ENCODE measurements around the gene PRKAG2.

The PRKAG2 gene

DNA sequence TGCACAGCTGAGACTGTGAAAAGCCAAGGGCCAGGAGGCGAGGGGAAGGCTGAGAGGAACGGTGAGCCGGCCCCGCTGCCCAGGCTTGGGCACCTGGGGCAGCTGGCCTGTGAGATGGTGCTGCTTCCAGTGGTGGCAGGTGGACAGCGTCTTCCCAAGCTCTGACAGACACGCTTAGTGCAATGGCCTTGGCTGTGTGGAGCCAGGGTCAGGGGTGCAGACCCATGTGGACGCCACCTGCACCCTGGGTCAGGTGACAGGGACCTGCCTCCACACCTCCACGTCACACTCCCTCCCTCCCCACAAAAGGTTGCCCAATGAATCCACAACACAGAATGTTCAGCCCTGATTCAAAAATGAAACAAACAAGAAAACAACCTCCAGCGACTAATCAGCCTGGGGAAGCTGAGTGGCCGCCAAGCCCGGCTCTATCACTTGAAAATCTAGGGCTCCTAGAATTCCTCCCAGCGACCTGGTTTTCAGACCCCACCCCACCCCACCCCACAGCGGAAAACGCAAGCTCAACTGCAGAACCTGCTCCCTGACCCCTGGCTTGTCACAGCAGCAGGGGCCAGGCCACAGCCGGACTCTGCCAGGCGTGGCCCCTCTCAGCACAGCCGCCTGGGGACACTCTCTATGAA, 54.3 kb downstream of the PRKAG2 start:
- Histone ChIP-seq H3K9me3 (ENCODE audit: control insufficient read depth in 2 of 2, low read length in 2 of 2) (no peaks in the 10 kb centered on the region), H3K9ac (ENCODE audit: low read length in 2 of 2) (no peak overlapping the region), H3K4me1 (ENCODE audit: control insufficient read depth, insufficient read depth, low read length) (peaks cover 17% of the 10 kb centered on the region), H3K27ac (ENCODE audit: low read length) (no peak overlapping the region), H3K36me3 (ENCODE audit: control insufficient read depth in 2 of 2, insufficient read depth in 2 of 2, low read length in 2 of 2) (no peaks in the 10 kb centered on the region), H3K4me3 (ENCODE audit: low read length in 2 of 2) (peak overlapping the region in 1 of 2 donors; percentile 35), H3K27me3 (ENCODE audit: control insufficient read depth in 1 of 2, insufficient read depth in 2 of 2, low read length in 2 of 2) (no peaks in the 10 kb centered on the region)

- H3K9ac ChIP-seq (ENCODE audit: low read length in 2 of 2) = no peak overlapping the region
- no peaks in the 10 kb centered on the region for H3K27me3 ChIP-seq (ENCODE audit: control insufficient read depth in 1 of 2, insufficient read depth in 2 of 2, low read length in 2 of 2)
- no peak overlapping the region for H3K4me3 ChIP-seq (ENCODE audit: low read length in 2 of 2)
- no peaks in the 10 kb centered on the region for H3K36me3 ChIP-seq (ENCODE audit: control insufficient read depth in 2 of 2, insufficient read depth in 2 of 2, low read length in 2 of 2)
- no peaks in the 10 kb centered on the region for H3K9me3 ChIP-seq (ENCODE audit: control insufficient read depth in 2 of 2, low read length in 2 of 2)
- no peak overlapping the region for H3K27ac ChIP-seq (ENCODE audit: low read length)
- peaks cover 17% of the 10 kb centered on the region for H3K4me1 ChIP-seq (ENCODE audit: control insufficient read depth, insufficient read depth, low read length)
Observed at GRCh38 chr7:151821806-151822540, 54.9 kb downstream of the PRKAG2 start.

DNA sequence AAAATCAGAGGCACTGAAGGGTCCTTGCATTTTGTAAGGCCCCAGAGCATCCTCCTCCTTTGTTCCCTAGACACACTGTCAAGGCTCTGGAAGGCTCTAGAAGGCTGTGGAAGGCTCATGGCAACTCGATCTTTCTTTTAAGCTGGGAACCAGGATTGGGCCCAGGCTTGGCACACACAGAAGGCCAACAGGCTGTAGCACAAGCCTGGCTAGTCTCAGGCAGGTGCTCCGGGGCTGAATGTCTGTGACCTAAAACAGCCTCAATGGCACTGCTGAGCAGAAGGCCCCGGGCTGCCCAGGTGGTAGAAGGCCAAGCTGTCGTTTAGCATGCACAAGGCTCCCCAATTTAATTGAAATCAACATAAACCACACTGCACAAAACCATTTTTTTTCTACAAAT, 55.7 kb downstream of the PRKAG2 start:
- peaks cover 17% of the 10 kb centered on the region for H3K4me1 ChIP-seq (ENCODE audit: control insufficient read depth, insufficient read depth, low read length)
- H3K27me3 ChIP-seq (ENCODE audit: control insufficient read depth in 1 of 2, insufficient read depth in 2 of 2, low read length in 2 of 2) = no peaks in the 10 kb centered on the region
- H3K9me3 ChIP-seq (ENCODE audit: control insufficient read depth in 2 of 2, low read length in 2 of 2) = no peaks in the 10 kb centered on the region
- no peak overlapping the region for H3K9ac ChIP-seq (ENCODE audit: low read length in 2 of 2)
- no peak overlapping the region for H3K27ac ChIP-seq (ENCODE audit: low read length)
- H3K4me3 ChIP-seq (ENCODE audit: low read length in 2 of 2) = no peak overlapping the region
- no peaks in the 10 kb centered on the region for H3K36me3 ChIP-seq (ENCODE audit: control insufficient read depth in 2 of 2, insufficient read depth in 2 of 2, low read length in 2 of 2)

- H3K36me3 ChIP-seq (ENCODE audit: control insufficient read depth in 2 of 2, insufficient read depth in 2 of 2, low read length in 2 of 2) = no peaks in the 10 kb centered on the region
- H3K9me3 ChIP-seq (ENCODE audit: control insufficient read depth in 2 of 2, low read length in 2 of 2) = no peaks in the 10 kb centered on the region
- no peaks in the 10 kb centered on the region for H3K27me3 ChIP-seq (ENCODE audit: control insufficient read depth in 1 of 2, insufficient read depth in 2 of 2, low read length in 2 of 2)
- H3K27ac ChIP-seq (ENCODE audit: low read length) = no peak overlapping the region
- H3K4me3 ChIP-seq (ENCODE audit: low read length in 2 of 2) = no peak overlapping the region
- peaks cover 17% of the 10 kb centered on the region for H3K4me1 ChIP-seq (ENCODE audit: control insufficient read depth, insufficient read depth, low read length)
- H3K9ac ChIP-seq (ENCODE audit: low read length in 2 of 2) = no peak overlapping the region
Observed at GRCh38 chr7:151820491-151821105, 56.3 kb downstream of the PRKAG2 start.

DNA sequence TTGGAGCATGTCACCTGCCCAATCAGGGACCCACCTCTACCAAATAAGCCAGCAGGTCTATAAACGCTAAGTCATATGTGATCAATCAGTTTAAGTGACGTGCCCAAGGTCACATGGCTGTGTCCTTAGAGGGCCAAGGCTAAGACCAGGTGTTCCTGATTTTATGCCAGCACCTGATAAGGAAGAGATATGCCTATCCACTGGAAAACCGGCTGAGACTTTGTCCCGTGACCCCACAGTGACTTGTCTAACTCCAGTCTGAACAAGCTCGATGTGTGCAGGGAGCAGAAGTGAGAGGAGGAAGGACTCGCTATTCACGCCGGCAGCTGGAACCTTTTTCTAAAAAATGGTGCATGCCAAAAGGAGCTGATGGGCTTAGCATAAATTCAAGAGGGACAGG, 57.0 kb downstream of the PRKAG2 start:
- H3K36me3 ChIP-seq (ENCODE audit: control insufficient read depth in 2 of 2, insufficient read depth in 2 of 2, low read length in 2 of 2) = no peaks in the 10 kb centered on the region
- H3K27me3 ChIP-seq (ENCODE audit: control insufficient read depth in 1 of 2, insufficient read depth in 2 of 2, low read length in 2 of 2) = no peaks in the 10 kb centered on the region
- no peak overlapping the region for H3K27ac ChIP-seq (ENCODE audit: low read length)
- H3K4me3 ChIP-seq (ENCODE audit: low read length in 2 of 2) = no peak overlapping the region
- no peaks in the 10 kb centered on the region for H3K9me3 ChIP-seq (ENCODE audit: control insufficient read depth in 2 of 2, low read length in 2 of 2)
- H3K9ac ChIP-seq (ENCODE audit: low read length in 2 of 2) = no peak overlapping the region
- peaks cover 17% of the 10 kb centered on the region for H3K4me1 ChIP-seq (ENCODE audit: control insufficient read depth, insufficient read depth, low read length)

DNA sequence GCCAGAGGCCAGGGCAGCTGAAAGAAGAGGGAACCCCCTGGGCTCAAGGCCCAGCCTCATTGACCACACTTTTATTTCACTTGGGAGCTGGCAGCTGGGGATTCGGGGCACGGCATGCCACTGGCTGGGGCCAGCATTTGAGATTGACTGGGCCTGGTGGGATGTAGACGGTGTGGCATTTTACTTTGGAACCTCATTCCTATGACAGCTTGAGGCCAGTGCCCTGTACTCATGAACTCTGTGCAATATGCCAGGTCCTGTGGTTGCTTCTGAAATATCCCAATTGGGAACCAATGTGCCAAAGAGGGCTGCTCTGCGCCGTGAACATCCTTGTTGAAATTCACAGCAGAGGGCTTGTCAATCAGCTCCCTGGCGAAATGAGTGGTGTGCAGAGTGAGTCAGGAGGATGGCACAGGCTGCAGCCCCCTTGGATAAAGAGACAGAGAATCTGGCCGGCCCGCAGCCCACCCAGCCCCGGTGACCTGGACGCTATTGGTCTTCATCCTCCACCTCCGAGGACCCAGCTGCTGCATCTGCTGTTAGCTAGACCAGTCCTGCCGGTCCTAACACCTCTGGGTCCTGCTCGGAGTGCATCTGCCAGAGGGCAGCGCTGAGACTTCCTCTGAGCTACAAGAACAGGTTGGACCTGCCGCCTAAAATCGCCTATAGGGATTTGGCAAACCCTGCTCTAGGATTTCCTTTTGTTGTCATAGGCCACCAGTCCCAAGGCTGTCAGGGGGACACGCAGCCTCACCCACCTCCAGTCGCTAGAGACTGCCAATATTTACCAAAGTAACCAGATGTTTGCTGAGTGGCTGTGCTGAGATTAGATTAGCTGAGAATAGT, 58.0 kb downstream of the PRKAG2 start:
- peaks cover 8% of the 10 kb centered on the region for H3K4me1 ChIP-seq (ENCODE audit: control insufficient read depth, insufficient read depth, low read length)
- H3K9me3 ChIP-seq (ENCODE audit: control insufficient read depth in 2 of 2, low read length in 2 of 2) = no peaks in the 10 kb centered on the region
- no peak overlapping the region for H3K4me3 ChIP-seq (ENCODE audit: low read length in 2 of 2)
- H3K9ac ChIP-seq (ENCODE audit: low read length in 2 of 2) = no peak overlapping the region
- no peak overlapping the region for H3K27ac ChIP-seq (ENCODE audit: low read length)
- no peaks in the 10 kb centered on the region for H3K27me3 ChIP-seq (ENCODE audit: control insufficient read depth in 1 of 2, insufficient read depth in 2 of 2, low read length in 2 of 2)
- H3K36me3 ChIP-seq (ENCODE audit: control insufficient read depth in 2 of 2, insufficient read depth in 2 of 2, low read length in 2 of 2) = no peaks in the 10 kb centered on the region

DNA sequence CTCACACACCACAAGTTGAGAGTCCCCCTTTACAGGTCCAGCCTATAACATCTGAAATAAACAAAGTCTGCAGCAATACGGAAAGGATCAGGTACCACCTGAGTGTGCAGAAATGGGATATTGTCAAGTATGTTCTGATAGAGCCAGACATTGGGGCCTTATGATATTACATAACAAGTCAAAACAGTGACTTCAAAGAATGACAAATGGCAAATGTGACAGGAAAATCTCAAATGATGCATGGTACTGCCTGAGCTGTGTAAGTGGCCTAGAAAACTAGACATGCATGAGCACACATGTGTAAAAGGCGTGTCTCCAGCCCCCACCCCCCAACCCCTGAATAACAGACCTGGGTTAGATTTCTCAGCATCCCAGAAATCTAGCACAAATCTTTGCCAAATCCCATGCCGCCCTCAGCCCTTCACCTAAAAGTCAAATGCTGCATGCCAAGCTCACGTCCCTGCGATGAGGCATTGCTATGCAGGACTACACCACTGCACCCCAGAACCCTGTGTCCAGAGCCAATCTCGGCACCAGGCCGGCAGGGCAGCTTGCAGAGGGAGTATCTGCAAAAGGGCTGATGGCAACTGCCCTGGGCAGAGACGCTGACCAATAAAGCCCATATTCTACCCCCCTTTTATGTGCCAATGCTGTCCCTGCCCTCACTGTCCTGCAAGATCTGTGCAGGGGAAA, 58.8 kb downstream of the PRKAG2 start:
- Histone ChIP-seq H3K9me3 (ENCODE audit: control insufficient read depth in 2 of 2, low read length in 2 of 2) (no peaks in the 10 kb centered on the region), H3K4me3 (ENCODE audit: low read length in 2 of 2) (no peak overlapping the region), H3K9ac (ENCODE audit: low read length in 2 of 2) (no peak overlapping the region), H3K36me3 (ENCODE audit: control insufficient read depth in 2 of 2, insufficient read depth in 2 of 2, low read length in 2 of 2) (no peaks in the 10 kb centered on the region), H3K27me3 (ENCODE audit: control insufficient read depth in 1 of 2, insufficient read depth in 2 of 2, low read length in 2 of 2) (no peaks in the 10 kb centered on the region), H3K27ac (ENCODE audit: low read length) (no peak overlapping the region), H3K4me1 (ENCODE audit: control insufficient read depth, insufficient read depth, low read length) (peaks cover 4% of the 10 kb centered on the region)

DNA sequence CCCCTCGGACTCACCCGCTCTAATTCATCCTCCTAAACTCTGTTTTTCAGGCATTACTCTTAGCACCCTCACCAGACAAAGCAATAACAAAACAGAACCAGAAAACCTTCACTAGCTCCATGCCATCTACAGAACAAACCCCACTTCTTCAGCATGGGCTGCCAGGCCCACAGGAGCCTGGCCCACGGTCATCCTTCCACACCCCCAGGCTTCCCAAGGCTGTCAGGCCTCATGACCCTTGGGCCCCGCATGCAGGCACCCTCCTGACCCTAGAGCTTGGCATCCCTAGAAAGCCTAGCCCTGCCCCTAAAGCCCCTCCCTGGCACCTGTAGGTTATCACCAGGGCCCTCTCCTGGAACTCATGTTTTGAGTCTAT, 59.6 kb downstream of the PRKAG2 start:
- Histone ChIP-seq H3K27ac (ENCODE audit: low read length) (no peak overlapping the region), H3K36me3 (ENCODE audit: control insufficient read depth in 2 of 2, insufficient read depth in 2 of 2, low read length in 2 of 2) (no peaks in the 10 kb centered on the region), H3K9ac (ENCODE audit: low read length in 2 of 2) (no peak overlapping the region), H3K27me3 (ENCODE audit: control insufficient read depth in 1 of 2, insufficient read depth in 2 of 2, low read length in 2 of 2) (no peaks in the 10 kb centered on the region), H3K4me1 (ENCODE audit: control insufficient read depth, insufficient read depth, low read length) (peaks cover 1% of the 10 kb centered on the region), H3K4me3 (ENCODE audit: low read length in 2 of 2) (no peak overlapping the region), H3K9me3 (ENCODE audit: control insufficient read depth in 2 of 2, low read length in 2 of 2) (no peaks in the 10 kb centered on the region)

DNA sequence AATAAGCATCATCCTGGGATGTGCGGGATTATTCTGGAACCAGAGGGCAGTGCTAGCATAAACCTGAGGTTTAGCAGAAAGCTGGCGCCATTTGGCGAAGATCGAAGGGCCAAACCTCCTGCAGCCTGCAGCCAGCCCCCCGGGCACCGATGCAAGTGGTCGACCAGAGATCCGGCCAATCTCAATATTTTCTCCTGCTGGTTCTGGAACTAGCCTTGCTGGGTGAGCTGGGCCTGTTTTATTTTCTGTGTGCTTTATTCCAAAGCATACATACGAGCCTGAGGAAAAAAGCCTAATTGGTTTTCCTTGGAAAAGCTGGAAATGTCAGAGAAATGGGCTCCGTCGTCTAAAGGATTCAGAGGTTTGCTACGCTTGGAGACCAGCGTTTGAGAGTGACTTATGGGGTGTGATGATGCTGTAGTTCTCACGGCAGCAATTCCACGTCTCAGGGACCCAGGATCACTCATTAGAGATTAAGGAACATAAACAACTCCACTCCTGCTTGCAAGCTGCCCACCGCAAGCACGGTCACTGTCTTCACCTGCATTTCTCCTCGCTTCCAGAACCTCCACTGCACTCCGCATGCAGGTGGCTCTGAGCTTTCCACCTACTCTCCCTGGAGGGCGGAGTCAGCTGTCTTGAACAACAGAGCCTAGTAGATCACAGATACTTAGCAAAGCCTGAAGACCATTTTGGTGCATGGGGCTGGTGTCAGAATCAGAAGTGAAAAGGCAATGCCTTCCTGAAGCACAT, 60.2 kb downstream of the PRKAG2 start:
- no peaks in the 10 kb centered on the region for H3K36me3 ChIP-seq (ENCODE audit: control insufficient read depth in 2 of 2, insufficient read depth in 2 of 2, low read length in 2 of 2)
- H3K27me3 ChIP-seq (ENCODE audit: control insufficient read depth in 1 of 2, insufficient read depth in 2 of 2, low read length in 2 of 2) = no peaks in the 10 kb centered on the region

DNA sequence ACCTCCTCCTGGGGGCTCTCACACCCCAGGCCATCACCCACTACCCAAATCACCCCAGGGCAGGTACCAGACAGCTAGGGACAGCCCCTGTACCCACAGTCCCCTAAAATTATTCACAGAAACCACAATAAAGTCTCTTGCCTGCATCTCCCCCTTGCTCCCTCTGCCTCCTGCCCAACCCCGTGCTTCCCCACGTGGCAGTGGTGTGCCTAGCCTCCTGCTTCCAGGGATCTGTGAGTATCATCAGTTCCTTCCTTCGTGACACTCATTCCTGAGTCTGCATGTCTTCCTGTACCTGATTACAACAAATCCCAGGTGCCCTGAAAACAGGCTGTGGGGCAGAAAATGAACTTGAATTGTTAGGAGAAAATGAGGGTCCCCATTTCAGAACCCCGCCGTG, 61.5 kb downstream of the PRKAG2 start:
- Histone ChIP-seq H3K4me3 (ENCODE audit: low read length in 2 of 2) (no peak overlapping the region), H3K9ac (ENCODE audit: low read length in 2 of 2) (no peak overlapping the region), H3K9me3 (ENCODE audit: control insufficient read depth in 2 of 2, low read length in 2 of 2) (no peaks in the 10 kb centered on the region), H3K4me1 (ENCODE audit: control insufficient read depth, insufficient read depth, low read length) (no peaks in the 10 kb centered on the region), H3K36me3 (ENCODE audit: control insufficient read depth in 2 of 2, insufficient read depth in 2 of 2, low read length in 2 of 2) (no peaks in the 10 kb centered on the region), H3K27ac (ENCODE audit: low read length) (no peak overlapping the region), H3K27me3 (ENCODE audit: control insufficient read depth in 1 of 2, insufficient read depth in 2 of 2, low read length in 2 of 2) (peaks cover 0 to 1% of the 10 kb centered on the region in 2 donors)

More for the DNA sequence above, 60.2 kb downstream of the PRKAG2 start:
- H3K4me1 ChIP-seq (ENCODE audit: control insufficient read depth, insufficient read depth, low read length) = no peaks in the 10 kb centered on the region
- H3K4me3 ChIP-seq (ENCODE audit: low read length in 2 of 2) = no peak overlapping the region
- no peaks in the 10 kb centered on the region for H3K9me3 ChIP-seq (ENCODE audit: control insufficient read depth in 2 of 2, low read length in 2 of 2)
- H3K27ac ChIP-seq (ENCODE audit: low read length) = no peak overlapping the region
- no peak overlapping the region for H3K9ac ChIP-seq (ENCODE audit: low read length in 2 of 2)

Measured in stomach smooth muscle (tissue), 2 donors.